Measurements from ENCODE around the gene CDH6.

The CDH6 gene

DNA sequence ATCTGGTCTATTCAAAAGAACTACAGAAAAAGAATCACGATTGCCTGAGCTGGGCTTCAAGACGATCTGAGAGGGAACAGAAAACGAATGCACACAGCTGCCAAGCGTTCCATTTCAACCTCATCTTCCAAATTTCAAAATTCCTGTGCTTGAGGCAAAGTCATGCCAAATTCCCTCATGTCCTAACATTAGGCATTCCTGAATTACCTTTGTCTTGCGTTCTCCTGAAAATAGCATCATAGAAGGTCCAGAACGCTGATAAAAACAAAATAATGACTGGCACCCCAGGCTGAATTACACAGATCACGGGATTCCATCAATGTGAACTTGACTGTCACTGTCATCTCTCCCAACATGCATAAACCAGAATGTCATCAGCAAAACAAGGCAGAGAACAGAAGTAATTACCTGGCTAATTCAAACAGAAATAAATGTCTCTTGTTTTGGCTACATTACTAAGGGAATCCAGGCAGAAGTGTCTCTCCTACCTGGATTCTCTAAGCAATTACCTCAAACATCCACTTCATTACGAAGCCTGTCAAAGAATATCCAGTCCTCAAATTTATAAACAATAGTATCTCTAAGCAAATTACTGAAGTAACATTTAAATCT, 12.0 kb upstream of the CDH6 start:
- Histone ChIP-seq H3K4me3 (ENCODE audit: low read depth, low read length) (no peak overlapping the region), H3K36me3 (ENCODE audit: control insufficient read depth, insufficient read depth, low read length) (no peaks in the 10 kb centered on the region), H3K9ac (ENCODE audit: low read depth, low read length) (no peak overlapping the region), H3K9me3 (ENCODE audit: control insufficient read depth, insufficient read depth, low read length) (no peaks in the 10 kb centered on the region), H3K4me1 (ENCODE audit: control insufficient read depth, insufficient read depth, low read length) (no peaks in the 10 kb centered on the region), H3K27me3 (ENCODE audit: control insufficient read depth, insufficient read depth, low read length) (no peaks in the 10 kb centered on the region)

GRCh38 chr5:31182136-31182535, 11.3 kb upstream of the CDH6 start:
- Histone ChIP-seq H3K9ac (ENCODE audit: low read depth, low read length) (no peak overlapping the region), H3K4me1 (ENCODE audit: control insufficient read depth, insufficient read depth, low read length) (no peaks in the 10 kb centered on the region), H3K36me3 (ENCODE audit: control insufficient read depth, insufficient read depth, low read length) (no peaks in the 10 kb centered on the region), H3K27me3 (ENCODE audit: control insufficient read depth, insufficient read depth, low read length) (no peaks in the 10 kb centered on the region), H3K9me3 (ENCODE audit: control insufficient read depth, insufficient read depth, low read length) (no peaks in the 10 kb centered on the region), H3K4me3 (ENCODE audit: low read depth, low read length) (no peak overlapping the region)

DNA sequence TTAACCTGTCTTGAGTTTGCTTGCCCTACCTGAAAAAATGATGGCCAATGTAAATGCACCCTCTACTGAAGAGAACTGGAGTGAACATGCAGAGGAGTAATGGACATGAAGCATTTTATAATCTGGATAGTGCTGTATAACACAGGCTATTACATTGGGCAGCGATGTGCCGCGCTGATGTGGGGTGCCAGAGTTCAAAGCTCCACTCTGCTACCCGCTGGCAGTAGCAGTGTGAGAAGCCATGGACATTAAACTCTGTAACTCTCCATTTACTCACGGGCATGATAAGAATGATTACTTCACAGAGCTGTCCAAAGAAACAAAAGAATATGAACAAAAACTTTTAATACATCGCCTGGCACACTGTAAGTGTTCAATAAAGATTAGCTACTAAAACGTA, 7.5 kb upstream of the CDH6 start:
- Histone ChIP-seq H3K4me3 (ENCODE audit: low read depth, low read length) (no peak overlapping the region), H3K27me3 (ENCODE audit: control insufficient read depth, insufficient read depth, low read length) (no peaks in the 10 kb centered on the region), H3K36me3 (ENCODE audit: control insufficient read depth, insufficient read depth, low read length) (no peaks in the 10 kb centered on the region), H3K9me3 (ENCODE audit: control insufficient read depth, insufficient read depth, low read length) (no peaks in the 10 kb centered on the region), H3K4me1 (ENCODE audit: control insufficient read depth, insufficient read depth, low read length) (no peaks in the 10 kb centered on the region), H3K9ac (ENCODE audit: low read depth, low read length) (no peak overlapping the region)

- peaks cover 5% of the 10 kb centered on the region for H3K27me3 ChIP-seq (ENCODE audit: control insufficient read depth, insufficient read depth, low read length)
- no peak overlapping the region for H3K9ac ChIP-seq (ENCODE audit: low read depth, low read length)
- H3K4me1 ChIP-seq (ENCODE audit: control insufficient read depth, insufficient read depth, low read length) = no peaks in the 10 kb centered on the region
Measured at GRCh38 chr5:31186672-31187267, 6.7 kb upstream of the CDH6 start.

GRCh38 chr5:31187591-31187990, 5.9 kb upstream of the CDH6 start:
- Histone ChIP-seq H3K4me1 (ENCODE audit: control insufficient read depth, insufficient read depth, low read length) (peaks cover under 1% of the 10 kb centered on the region), H3K27me3 (ENCODE audit: control insufficient read depth, insufficient read depth, low read length) (peaks cover 13% of the 10 kb centered on the region), H3K9me3 (ENCODE audit: control insufficient read depth, insufficient read depth, low read length) (no peaks in the 10 kb centered on the region), H3K9ac (ENCODE audit: low read depth, low read length) (no peak overlapping the region), H3K36me3 (ENCODE audit: control insufficient read depth, insufficient read depth, low read length) (no peaks in the 10 kb centered on the region), H3K4me3 (ENCODE audit: low read depth, low read length) (no peak overlapping the region)

More at GRCh38 chr5:31186672-31187267, 6.7 kb upstream of the CDH6 start:
- no peak overlapping the region for H3K4me3 ChIP-seq (ENCODE audit: low read depth, low read length)
- H3K36me3 ChIP-seq (ENCODE audit: control insufficient read depth, insufficient read depth, low read length) = no peaks in the 10 kb centered on the region
- no peaks in the 10 kb centered on the region for H3K9me3 ChIP-seq (ENCODE audit: control insufficient read depth, insufficient read depth, low read length)

DNA sequence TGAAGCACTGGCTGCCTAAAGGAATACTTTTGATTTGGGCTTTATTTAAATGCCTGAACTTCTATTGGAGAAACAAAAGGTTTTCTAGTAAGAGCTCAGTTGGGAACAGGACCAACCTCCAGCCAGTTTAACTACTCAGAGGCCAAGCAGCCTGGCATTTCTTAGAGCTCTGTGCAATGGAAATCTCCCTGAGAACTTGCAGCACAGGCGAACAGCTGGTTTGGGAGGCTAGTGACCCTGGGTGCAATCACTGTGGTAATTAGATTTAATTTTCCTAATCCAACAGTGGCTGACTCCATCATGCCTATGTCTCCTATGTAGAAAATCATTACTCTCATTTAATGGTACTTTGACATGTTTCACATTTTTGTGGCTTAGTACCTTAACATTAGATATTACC, 1.0 kb upstream of the CDH6 start:
- Histone ChIP-seq H3K9me3 (ENCODE audit: control insufficient read depth, insufficient read depth, low read length) (no peaks in the 10 kb centered on the region), H3K27me3 (ENCODE audit: control insufficient read depth, insufficient read depth, low read length) (peaks cover 46% of the 10 kb centered on the region), H3K4me1 (ENCODE audit: control insufficient read depth, insufficient read depth, low read length) (peaks cover 7% of the 10 kb centered on the region), H3K4me3 (ENCODE audit: low read depth, low read length) (no peak overlapping the region), H3K9ac (ENCODE audit: low read depth, low read length) (no peak overlapping the region), H3K36me3 (ENCODE audit: control insufficient read depth, insufficient read depth, low read length) (no peaks in the 10 kb centered on the region)

- Histone ChIP-seq H3K36me3 (ENCODE audit: control insufficient read depth, insufficient read depth, low read length) (no peaks in the 10 kb centered on the region), H3K9ac (ENCODE audit: low read depth, low read length) (no peak overlapping the region), H3K4me1 (ENCODE audit: control insufficient read depth, insufficient read depth, low read length) (peaks cover 7% of the 10 kb centered on the region), H3K27me3 (ENCODE audit: control insufficient read depth, insufficient read depth, low read length) (peaks cover 46% of the 10 kb centered on the region), H3K9me3 (ENCODE audit: control insufficient read depth, insufficient read depth, low read length) (no peaks in the 10 kb centered on the region), H3K4me3 (ENCODE audit: low read depth, low read length) (peak overlapping the region; percentile 66)
Measured at GRCh38 chr5:31193116-31193515, 370 bp upstream of the CDH6 start.

GRCh38 chr5:31194468-31194813, 955 bp downstream of the CDH6 start:
- Histone ChIP-seq H3K4me3 (ENCODE audit: low read depth, low read length) (peak overlapping the region; percentile 66), H3K27me3 (ENCODE audit: control insufficient read depth, insufficient read depth, low read length) (peaks cover 46% of the 10 kb centered on the region), H3K4me1 (ENCODE audit: control insufficient read depth, insufficient read depth, low read length) (peaks cover 7% of the 10 kb centered on the region), H3K9me3 (ENCODE audit: control insufficient read depth, insufficient read depth, low read length) (no peaks in the 10 kb centered on the region), H3K36me3 (ENCODE audit: control insufficient read depth, insufficient read depth, low read length) (no peaks in the 10 kb centered on the region), H3K9ac (ENCODE audit: low read depth, low read length) (no peak overlapping the region)

GRCh38 chr5:31194892-31195555, 1.5 kb downstream of the CDH6 start:
- Histone ChIP-seq H3K36me3 (ENCODE audit: control insufficient read depth, insufficient read depth, low read length) (no peaks in the 10 kb centered on the region), H3K4me3 (ENCODE audit: low read depth, low read length) (peak overlapping the region; percentile 66), H3K27me3 (ENCODE audit: control insufficient read depth, insufficient read depth, low read length) (peaks cover 46% of the 10 kb centered on the region), H3K9me3 (ENCODE audit: control insufficient read depth, insufficient read depth, low read length) (no peaks in the 10 kb centered on the region), H3K9ac (ENCODE audit: low read depth, low read length) (no peak overlapping the region), H3K4me1 (ENCODE audit: control insufficient read depth, insufficient read depth, low read length) (peaks cover 7% of the 10 kb centered on the region)

GRCh38 chr5:31196309-31196708, 2.8 kb downstream of the CDH6 start:
- peaks cover 46% of the 10 kb centered on the region for H3K27me3 ChIP-seq (ENCODE audit: control insufficient read depth, insufficient read depth, low read length)
- H3K4me1 ChIP-seq (ENCODE audit: control insufficient read depth, insufficient read depth, low read length) = peaks cover 7% of the 10 kb centered on the region
- H3K9ac ChIP-seq (ENCODE audit: low read depth, low read length) = no peak overlapping the region
- H3K4me3 ChIP-seq (ENCODE audit: low read depth, low read length) = no peak overlapping the region
- no peaks in the 10 kb centered on the region for H3K9me3 ChIP-seq (ENCODE audit: control insufficient read depth, insufficient read depth, low read length)
- no peaks in the 10 kb centered on the region for H3K36me3 ChIP-seq (ENCODE audit: control insufficient read depth, insufficient read depth, low read length)

- Histone ChIP-seq H3K9me3 (ENCODE audit: control insufficient read depth, insufficient read depth, low read length) (no peaks in the 10 kb centered on the region), H3K4me1 (ENCODE audit: control insufficient read depth, insufficient read depth, low read length) (peaks cover 7% of the 10 kb centered on the region), H3K36me3 (ENCODE audit: control insufficient read depth, insufficient read depth, low read length) (no peaks in the 10 kb centered on the region), H3K9ac (ENCODE audit: low read depth, low read length) (no peak overlapping the region), H3K27me3 (ENCODE audit: control insufficient read depth, insufficient read depth, low read length) (peaks cover 37% of the 10 kb centered on the region), H3K4me3 (ENCODE audit: low read depth, low read length) (no peak overlapping the region)
Measured at GRCh38 chr5:31197183-31197582, 3.7 kb downstream of the CDH6 start.

DNA sequence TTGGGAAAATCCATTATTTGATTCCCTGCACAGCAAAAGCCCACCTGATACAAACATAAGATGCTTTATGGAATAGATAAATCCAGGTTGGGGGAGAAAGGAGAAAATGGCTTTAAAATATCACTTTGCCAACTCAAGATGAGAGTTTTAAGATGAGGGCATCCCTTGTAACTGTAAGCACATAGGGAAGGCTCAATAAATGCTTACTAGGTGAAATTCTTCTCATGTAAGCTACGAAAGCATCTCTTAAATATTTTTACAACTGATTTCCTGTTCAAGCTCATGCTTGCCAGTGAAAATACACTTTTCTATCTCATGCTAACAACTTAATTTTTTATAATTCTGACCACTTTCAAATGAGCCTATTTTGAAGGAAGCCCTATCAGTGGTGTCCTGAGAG, 11.5 kb downstream of the CDH6 start:
- Histone ChIP-seq H3K4me1 (ENCODE audit: control insufficient read depth, insufficient read depth, low read length) (no peaks in the 10 kb centered on the region), H3K9me3 (ENCODE audit: control insufficient read depth, insufficient read depth, low read length) (no peaks in the 10 kb centered on the region), H3K4me3 (ENCODE audit: low read depth, low read length) (no peak overlapping the region), H3K9ac (ENCODE audit: low read depth, low read length) (no peak overlapping the region), H3K27me3 (ENCODE audit: control insufficient read depth, insufficient read depth, low read length) (no peaks in the 10 kb centered on the region), H3K36me3 (ENCODE audit: control insufficient read depth, insufficient read depth, low read length) (no peaks in the 10 kb centered on the region)
